ENCODE measurements around the gene RMDN2.

The RMDN2 gene

GRCh38 chr2:37917281-37918228 is 7.5 kb upstream of the RMDN2 start:
- Mint-ChIP-seq H3K27ac (peak overlapping the region; percentile 14 to 79 (median 64)), H3K4me3 (no peak overlapping the region), H3K27me3 (ENCODE audit: low read depth) (peaks cover 3% of the 10 kb centered on the region), H3K4me1 (peaks cover 18% of the 10 kb centered on the region), H3K9me3 (no peaks in the 10 kb centered on the region), H3K36me3 (ENCODE audit: low read depth) (no peaks in the 10 kb centered on the region)
- TF ChIP-seq, protein P1, sequence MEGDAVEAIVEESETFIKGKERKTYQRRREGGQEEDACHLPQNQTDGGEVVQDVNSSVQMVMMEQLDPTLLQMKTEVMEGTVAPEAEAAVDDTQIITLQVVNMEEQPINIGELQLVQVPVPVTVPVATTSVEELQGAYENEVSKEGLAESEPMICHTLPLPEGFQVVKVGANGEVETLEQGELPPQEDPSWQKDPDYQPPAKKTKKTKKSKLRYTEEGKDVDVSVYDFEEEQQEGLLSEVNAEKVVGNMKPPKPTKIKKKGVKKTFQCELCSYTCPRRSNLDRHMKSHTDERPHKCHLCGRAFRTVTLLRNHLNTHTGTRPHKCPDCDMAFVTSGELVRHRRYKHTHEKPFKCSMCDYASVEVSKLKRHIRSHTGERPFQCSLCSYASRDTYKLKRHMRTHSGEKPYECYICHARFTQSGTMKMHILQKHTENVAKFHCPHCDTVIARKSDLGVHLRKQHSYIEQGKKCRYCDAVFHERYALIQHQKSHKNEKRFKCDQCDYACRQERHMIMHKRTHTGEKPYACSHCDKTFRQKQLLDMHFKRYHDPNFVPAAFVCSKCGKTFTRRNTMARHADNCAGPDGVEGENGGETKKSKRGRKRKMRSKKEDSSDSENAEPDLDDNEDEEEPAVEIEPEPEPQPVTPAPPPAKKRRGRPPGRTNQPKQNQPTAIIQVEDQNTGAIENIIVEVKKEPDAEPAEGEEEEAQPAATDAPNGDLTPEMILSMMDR (IDR thresholded peaks at IDR 0.05; ENCODE audit: unreplicated experiment in 3 of 3) = no peak

- no peaks in the 10 kb centered on the region for H3K36me3 Mint-ChIP-seq (ENCODE audit: low read depth)
- no peaks in the 10 kb centered on the region for H3K9me3 Mint-ChIP-seq
- peaks cover 18% of the 10 kb centered on the region for H3K4me1 Mint-ChIP-seq
- no peak overlapping the region for H3K4me3 Mint-ChIP-seq
- H3K27ac Mint-ChIP-seq = peak overlapping the region in 2 of 3 experiments; percentile 10 to 25
- TF ChIP-seq, protein P1 (IDR thresholded peaks at IDR 0.05; ENCODE audit: unreplicated experiment in 3 of 3) = no peak
- H3K27me3 Mint-ChIP-seq (ENCODE audit: low read depth) = no peaks in the 10 kb centered on the region
Measured at GRCh38 chr2:37918742-37919186, 6.3 kb upstream of the RMDN2 start.

DNA sequence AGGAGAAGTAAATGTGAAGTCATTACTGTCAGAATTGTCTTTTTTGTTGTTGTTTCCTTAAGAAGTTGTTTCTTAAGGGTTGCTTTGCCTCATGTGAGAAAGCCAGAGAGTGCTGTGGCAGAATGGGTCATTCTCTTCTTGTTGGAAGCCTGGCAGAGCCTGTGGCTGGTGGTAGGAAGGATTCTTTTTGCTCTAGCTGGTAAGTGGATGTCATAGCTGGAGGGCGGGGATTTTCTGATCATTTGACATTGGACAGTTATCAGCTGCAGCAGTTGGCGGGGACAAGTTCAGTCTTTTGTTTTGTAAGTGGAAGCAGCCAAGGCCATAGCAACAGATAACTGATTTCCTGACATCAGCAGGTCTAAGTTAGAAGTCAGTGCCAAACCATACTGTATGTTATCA is 5.5 kb upstream of the RMDN2 start:
- H3K4me3 Mint-ChIP-seq = no peak overlapping the region
- H3K4me1 Mint-ChIP-seq = peaks cover 20% of the 10 kb centered on the region
- no peaks in the 10 kb centered on the region for H3K27me3 Mint-ChIP-seq (ENCODE audit: low read depth)
- H3K9me3 Mint-ChIP-seq = no peaks in the 10 kb centered on the region
- TF ChIP-seq, protein P1 (IDR thresholded peaks at IDR 0.05; ENCODE audit: unreplicated experiment in 3 of 3) = no peak
- peak overlapping the region; percentile 5 to 38 (median 5) for H3K27ac Mint-ChIP-seq
- H3K36me3 Mint-ChIP-seq (ENCODE audit: low read depth) = no peaks in the 10 kb centered on the region

DNA sequence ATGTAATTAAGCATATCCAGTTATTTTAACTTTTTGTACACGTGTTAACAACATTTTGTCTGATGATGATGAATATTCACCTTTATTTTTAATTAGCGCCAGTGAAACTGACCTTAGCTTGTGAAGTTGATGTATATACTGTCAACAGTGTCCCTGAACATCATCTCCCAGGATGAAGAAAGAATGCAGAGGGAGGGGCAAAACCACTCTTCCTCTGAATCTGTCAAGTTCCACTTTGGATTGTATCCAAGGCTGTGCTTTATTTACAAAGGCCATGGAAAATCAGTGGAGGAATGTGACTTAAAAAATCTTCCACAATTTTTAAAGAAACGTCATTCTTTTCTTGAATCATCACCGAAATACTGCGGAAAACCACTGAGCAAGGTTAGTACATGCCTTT is 4.5 kb upstream of the RMDN2 start:
- Mint-ChIP-seq H3K9me3 (no peaks in the 10 kb centered on the region), H3K36me3 (ENCODE audit: low read depth) (no peaks in the 10 kb centered on the region), H3K27me3 (ENCODE audit: low read depth) (no peaks in the 10 kb centered on the region), H3K4me1 (peaks cover 23% of the 10 kb centered on the region), H3K27ac (peak overlapping the region in 1 of 3 experiments; percentile 52), H3K4me3 (no peak overlapping the region)
- TF ChIP-seq, protein P1 (IDR thresholded peaks at IDR 0.05; ENCODE audit: unreplicated experiment in 3 of 3) = no peak

- Mint-ChIP-seq H3K9me3 (no peaks in the 10 kb centered on the region), H3K4me3 (no peak overlapping the region), H3K4me1 (peaks cover 16% of the 10 kb centered on the region), H3K36me3 (ENCODE audit: low read depth) (no peaks in the 10 kb centered on the region), H3K27me3 (ENCODE audit: low read depth) (no peaks in the 10 kb centered on the region), H3K27ac (peak overlapping the region; percentile 33 to 91 (median 72))
- TF ChIP-seq, protein P1 (IDR thresholded peaks at IDR 0.05; ENCODE audit: unreplicated experiment in 3 of 3) = no peak
Measured at GRCh38 chr2:37921781-37922180, 3.3 kb upstream of the RMDN2 start.

Measured in nephron (organoid).